Keratinocyte (primary cell): ENCODE measurements around the gene ARHGAP6.

ENCODE experiments used
- CTCF ChIP-seq, 3 experiments: IDR thresholded peaks in 1 of 3; conservative IDR thresholded peaks in 1 of 3; optimal IDR thresholded peaks in 1 of 3; 2 replicates in 2 of 3; 3 replicates in 1 of 3; pipeline versions ENCODE3 to v1.5.1; 2011; ENCODE audit warnings: low read length in 3 of 3, mild to moderate bottlenecking in 3 of 3, moderate library complexity in 2 of 3, control low read depth in 1 of 3, inconsistent platforms in 1 of 3; ENCODE audit not compliant: insufficient read depth in 2 of 3; ENCODE audit errors: extremely low read depth in 1 of 3
- EZH2 ChIP-seq: IDR thresholded peaks from one replicate; pipeline ENCODE4 v1.6.1; 2012; ENCODE audit warnings: inconsistent platforms, mild to moderate bottlenecking, low read length, moderate library complexity

- TF ChIP-seq CTCF (optimal IDR thresholded peaks at IDR 0.05 in 1 of 3, IDR thresholded peaks at IDR 0.05 in 1 of 3, conservative IDR thresholded peaks at IDR 0.05 in 1 of 3; ENCODE audit: extremely low read depth in 1 of 3, insufficient read depth in 2 of 3, low read length in 3 of 3): no peak
- no peak for TF ChIP-seq EZH2
Measured at GRCh38 chrX:11244636-11245035, 421.1 kb downstream of the ARHGAP6 start.
